Ishikawa (cell line): ENCODE results near the gene SHMT1.

Experiments
- CEBPB ChIP-seq: IDR thresholded peaks from 2 replicates; pipeline ENCODE4 v1.6.1; 2012
- EGR1 ChIP-seq: IDR thresholded peaks from 2 replicates; pipeline ENCODE4 v1.6.1; 2012
- EP300 ChIP-seq: IDR thresholded peaks from 2 replicates; pipeline ENCODE4 v1.6.1; 2012; ENCODE audit warnings: borderline replicate concordance
- FOXM1 ChIP-seq: IDR thresholded peaks from 2 replicates; pipeline ENCODE4 v1.6.1; 2012; ENCODE audit warnings: low read depth, borderline replicate concordance
- MAX ChIP-seq: IDR thresholded peaks from 2 replicates; pipeline ENCODE4 v1.6.1; 2012
- NFIC ChIP-seq: IDR thresholded peaks from 2 replicates; pipeline ENCODE4 v1.6.1; 2012
- RAD21 ChIP-seq: IDR thresholded peaks from 2 replicates; pipeline ENCODE4 v1.6.1; 2012; ENCODE audit warnings: low read depth
- REST ChIP-seq: IDR thresholded peaks from 2 replicates; pipeline ENCODE4 v1.6.1; 2012; ENCODE audit warnings: low read depth, mild to moderate bottlenecking
- TAF1 ChIP-seq: IDR thresholded peaks from 2 replicates; pipeline ENCODE4 v1.6.1; 2012; ENCODE audit warnings: low read depth, mild to moderate bottlenecking
- TCF12 ChIP-seq: IDR thresholded peaks from 2 replicates; pipeline ENCODE4 v1.6.1; 2012; ENCODE audit warnings: low read depth
- TEAD4 ChIP-seq: IDR thresholded peaks from 2 replicates; pipeline ENCODE4 v1.6.1; 2012
- USF1 ChIP-seq: IDR thresholded peaks from 2 replicates; pipeline ENCODE4 v1.6.1; 2012
- YY1 ChIP-seq: IDR thresholded peaks from 2 replicates; pipeline ENCODE4 v1.6.1; 2012; ENCODE audit warnings: low read depth
- ZBTB7A ChIP-seq: IDR thresholded peaks from 2 replicates; pipeline ENCODE4 v1.6.1; 2012; ENCODE audit warnings: low read depth

Gene SHMT1

GRCh38 chr17:18280249-18280648 is 83.1 kb downstream of the SHMT1 start:
- TF ChIP-seq USF1 (no peak), TEAD4 (no peak), TAF1 (no peak), YY1 (no peak), EP300 (no peak), EGR1 (no peak)

GRCh38 chr17:18278867-18279266 is 84.5 kb downstream of the SHMT1 start:
- TF ChIP-seq FOXM1: no peak
- no peak for TF ChIP-seq EGR1
- no peak for TF ChIP-seq TCF12
- TF ChIP-seq TAF1: no peak
- no peak for TF ChIP-seq CEBPB
- no peak for TF ChIP-seq RAD21
- TF ChIP-seq YY1: no peak
- TF ChIP-seq NFIC: no peak
- no peak for TF ChIP-seq MAX
- TF ChIP-seq ZBTB7A: no peak
- no peak for TF ChIP-seq EP300
- TF ChIP-seq TEAD4: no peak
- no peak for TF ChIP-seq REST
